Heart left ventricle (tissue), 13 donors: ENCODE data around the gene RAB10.

Source experiments
- POLR2A ChIP-seq, 2 donors: fragments of 450-650 bp; IDR thresholded peaks; one replicate each; pipeline ENCODE4 v1.6.1; 2017; ENCODE audit warnings: antibody characterized with exemption in 2 of 2, mild to moderate bottlenecking in 2 of 2, moderate library complexity in 2 of 2
- TF ChIP-seq, protein P1 (sequence below), 12 donors: fragments of 200-600 bp; sonication (generic) in 4 of 12; IDR thresholded peaks; one replicate each; pipeline versions ENCODE4 v1.5.0 to v1.8.0; 2018 to 2022; ENCODE audit warnings: antibody characterized with exemption in 12 of 12, mild to moderate bottlenecking in 5 of 12
- donor health status: ischemic (EF 13 %, LVEDD 7.1; RV severe dilation, severe dysfunction).
- donor health status: DM: no; HTN: yes; CAD: no.
- donor health status: DM: no; HTN: no; CAD: no.
- donor health status: ischemic (EF 25% LVEDD 6.9; RV normal size, moderate dysfunction).
- donor health status: ischemic (EF 25% LVEDD 5.7; RV mildly dilated, moderate dysfunction).
- donor health status: ischemic (EF 35%, LVEDD 5.7; RV mildly dilated, moderate dysfunction).
- donor health status: nonischemic (EF 11% LVEDD 7.7; RV severe dilation, severe dysfunction).
- donor health status: DM: yes; HTN: yes; CAD: no.
- donor health status: PGD.
- donor health status: ischemic (EF 29% LVEDD 5.4; RV normal size, mild dysfunction).
- donor health status: nonischemic (EF 23%, LVEDD 6.1; RV moderate dilation, normal function).

DNA sequence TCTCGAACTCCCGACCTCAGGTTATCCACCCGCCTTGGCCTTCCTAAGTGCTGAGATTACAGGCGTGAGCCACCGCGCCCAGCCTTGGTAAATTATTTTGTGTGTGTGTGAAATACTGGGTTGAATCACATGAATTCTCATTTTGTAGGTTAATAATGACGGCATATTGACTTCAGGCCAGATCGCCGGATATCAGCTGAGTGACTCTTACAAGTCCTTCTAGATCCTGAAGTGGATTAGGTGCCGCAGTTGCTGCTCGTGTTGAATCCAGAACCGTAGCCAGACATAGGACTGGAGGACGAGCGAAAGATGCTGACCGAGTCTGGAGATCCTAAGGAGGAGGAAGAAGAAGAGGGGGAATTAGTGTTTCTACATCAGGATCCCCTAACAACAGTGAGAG, 39.4 kb upstream of the RAB10 start:
- TF ChIP-seq, protein P1, sequence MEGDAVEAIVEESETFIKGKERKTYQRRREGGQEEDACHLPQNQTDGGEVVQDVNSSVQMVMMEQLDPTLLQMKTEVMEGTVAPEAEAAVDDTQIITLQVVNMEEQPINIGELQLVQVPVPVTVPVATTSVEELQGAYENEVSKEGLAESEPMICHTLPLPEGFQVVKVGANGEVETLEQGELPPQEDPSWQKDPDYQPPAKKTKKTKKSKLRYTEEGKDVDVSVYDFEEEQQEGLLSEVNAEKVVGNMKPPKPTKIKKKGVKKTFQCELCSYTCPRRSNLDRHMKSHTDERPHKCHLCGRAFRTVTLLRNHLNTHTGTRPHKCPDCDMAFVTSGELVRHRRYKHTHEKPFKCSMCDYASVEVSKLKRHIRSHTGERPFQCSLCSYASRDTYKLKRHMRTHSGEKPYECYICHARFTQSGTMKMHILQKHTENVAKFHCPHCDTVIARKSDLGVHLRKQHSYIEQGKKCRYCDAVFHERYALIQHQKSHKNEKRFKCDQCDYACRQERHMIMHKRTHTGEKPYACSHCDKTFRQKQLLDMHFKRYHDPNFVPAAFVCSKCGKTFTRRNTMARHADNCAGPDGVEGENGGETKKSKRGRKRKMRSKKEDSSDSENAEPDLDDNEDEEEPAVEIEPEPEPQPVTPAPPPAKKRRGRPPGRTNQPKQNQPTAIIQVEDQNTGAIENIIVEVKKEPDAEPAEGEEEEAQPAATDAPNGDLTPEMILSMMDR (IDR thresholded peaks at IDR 0.05): no peak
- no peak for TF ChIP-seq POLR2A (IDR thresholded peaks at IDR 0.05)
